Amniotic stem cell (primary cell): ENCODE data around the gene RSPH4A.
"Not testable (repeated sequence)": the region's sequence is repeated elsewhere in the genome, so short reads cannot be mapped to it uniquely, and the experiment has no call there.

Experiments
- DNase-seq: peaks from one replicate; lab custom pipeline; 2025; lab: John Stamatoyannopoulos, UW

The RSPH4A gene

GRCh38 chr6:116629563-116629981, 13.3 kb downstream of the RSPH4A start:
- DNase-seq = no peak

GRCh38 chr6:116631379-116631990, 15.2 kb downstream of the RSPH4A start:
- DNase-seq = no peak

- no peak for DNase-seq
Measured at GRCh38 chr6:116633685-116634084, 17.4 kb downstream of the RSPH4A start.

GRCh38 chr6:116648156-116648555, 31.9 kb downstream of the RSPH4A start:
- no peak for DNase-seq

GRCh38 chr6:116649129-116649528, 32.9 kb downstream of the RSPH4A start:
- no peak for DNase-seq

- DNase-seq = no peak
Measured at GRCh38 chr6:116651916-116652315, 35.6 kb downstream of the RSPH4A start.

- DNase-seq = no peak
Measured at GRCh38 chr6:116661594-116661993, 45.3 kb downstream of the RSPH4A start.

- no peak for DNase-seq
Measured at GRCh38 chr6:116662202-116662601, 45.9 kb downstream of the RSPH4A start.

GRCh38 chr6:116663308-116663707, 47.0 kb downstream of the RSPH4A start:
- DNase-seq = no peak

- DNase-seq = not testable (repeated sequence)
Measured at GRCh38 chr6:116664169-116664568, 47.9 kb downstream of the RSPH4A start.

GRCh38 chr6:116665464-116665863, 49.2 kb downstream of the RSPH4A start:
- DNase-seq = no peak

GRCh38 chr6:116666869-116667268, 50.6 kb downstream of the RSPH4A start:
- DNase-seq = no peak

- DNase-seq = no peak
Measured at GRCh38 chr6:116667623-116668022, 51.3 kb downstream of the RSPH4A start.

- DNase-seq = no peak
Measured at GRCh38 chr6:116672306-116672705, 56.0 kb downstream of the RSPH4A start.

GRCh38 chr6:116676021-116676420, 59.7 kb downstream of the RSPH4A start:
- DNase-seq = no peak

GRCh38 chr6:116680880-116681672, 64.8 kb downstream of the RSPH4A start, which contains the start of gene KPNA5:
Gene KPNA5 (plus strand): TSS chr6:116681211. CDS start chr6:116681335, 124 bp downstream.
- peak; percentile 62 for DNase-seq

- DNase-seq = no peak
Measured at GRCh38 chr6:116682334-116682712, 66.0 kb downstream of the RSPH4A start.
